Cardiac fibroblast (primary cell): Measurements from ENCODE around the gene DOCK11.
"Not testable (repeated sequence)": the region's sequence is repeated elsewhere in the genome, so short reads cannot be mapped to it uniquely, and the experiment has no call there.

Source experiments
- DNase-seq, 2 donors: peaks; one replicate each; pipeline versions ENCODE4 v3.0.0 to v3.0.0-alpha.2; 2010; ENCODE audit warnings: low read depth in 2 of 2
- H3K4me3 ChIP-seq, 2 donors: replicated peaks in 1 of 2; 1 replicate in 1 of 2; 2 replicates in 1 of 2; pipeline ENCODE4 v1.5.1; 2011; ENCODE audit warnings: low read depth in 2 of 2, low read length in 2 of 2, mild to moderate bottlenecking in 2 of 2, moderate library complexity in 1 of 2
- CTCF ChIP-seq: IDR thresholded peaks from one replicate; pipeline ENCODE4 v1.5.1; 2011; ENCODE audit warnings: low read depth, mild to moderate bottlenecking, low read length, inconsistent platforms

DOCK11 gene

GRCh38 chrX:118688935-118689334 is 193.3 kb downstream of the DOCK11 start:
- no peak for TF ChIP-seq CTCF

GRCh38 chrX:118693843-118694242 is 198.2 kb downstream of the DOCK11 start:
- TF ChIP-seq CTCF, result no peak
- DNase-seq, result no peak
- H3K4me3 ChIP-seq, result no peak overlapping the region

More at GRCh38 chrX:118688935-118689334, 193.3 kb downstream of the DOCK11 start:
- no peak overlapping the region for H3K4me3 ChIP-seq
- DNase-seq, result no peak

- TF ChIP-seq CTCF, result no peak
- DNase-seq, result peak; percentile 13 to 34
- H3K4me3 ChIP-seq, result no peak overlapping the region
These were observed 199.0 kb downstream of the DOCK11 start for GRCh38 chrX:118694638-118695037.

- H3K4me3 ChIP-seq, result no peak overlapping the region
- TF ChIP-seq CTCF, result no peak
- peak in 1 of 2 donors; percentile 40 for DNase-seq
These were observed 203.0 kb downstream of the DOCK11 start for GRCh38 chrX:118698516-118699170.

- H3K4me3 ChIP-seq, result no peak overlapping the region
- DNase-seq, result no peak
- TF ChIP-seq CTCF, result no peak
These were observed 207.1 kb downstream of the DOCK11 start for GRCh38 chrX:118702741-118703140.

GRCh38 chrX:118706681-118707080 is 211.1 kb downstream of the DOCK11 start:
- DNase-seq, result no peak
- no peak for TF ChIP-seq CTCF
- no peak overlapping the region for H3K4me3 ChIP-seq

GRCh38 chrX:118714521-118714920 is 218.9 kb downstream of the DOCK11 start:
- no peak for TF ChIP-seq CTCF
- no peak overlapping the region for H3K4me3 ChIP-seq
- DNase-seq, result no peak

GRCh38 chrX:118715917-118716316 is 220.3 kb downstream of the DOCK11 start:
- DNase-seq, H3K4me3 ChIP-seq: not testable (repeated sequence)

- not testable (repeated sequence) for DNase-seq
These were observed 221.2 kb downstream of the DOCK11 start for GRCh38 chrX:118716833-118717232.

More at GRCh38 chrX:118716833-118717232, 221.2 kb downstream of the DOCK11 start:
- not testable (repeated sequence) for H3K4me3 ChIP-seq
